NCI-H524 (cell line): ENCODE results near the gene MAPKAPK3.

Source experiments
- DNase-seq, 2 experiments: peaks; one replicate each; lab custom pipeline; 2025; lab: John Stamatoyannopoulos, UW

Gene MAPKAPK3

GRCh38 chr3:50627407-50628051 is 10.6 kb downstream of the MAPKAPK3 start:
- peak; percentile 27 to 33 for DNase-seq

- no peak for DNase-seq
These were observed 11.7 kb downstream of the MAPKAPK3 start for GRCh38 chr3:50628601-50629000.

- DNase-seq, result no peak
These were observed 13.4 kb downstream of the MAPKAPK3 start for GRCh38 chr3:50630394-50630793.

- no peak for DNase-seq
These were observed 13.9 kb downstream of the MAPKAPK3 start for GRCh38 chr3:50630877-50631276.

- DNase-seq, result no peak
These were observed 15.5 kb downstream of the MAPKAPK3 start for GRCh38 chr3:50632450-50632849.

GRCh38 chr3:50633230-50633790 is 16.4 kb downstream of the MAPKAPK3 start:
- no peak for DNase-seq

- DNase-seq, result no peak
These were observed 18.1 kb downstream of the MAPKAPK3 start for GRCh38 chr3:50635066-50635465.

- no peak for DNase-seq
These were observed 20.1 kb downstream of the MAPKAPK3 start for GRCh38 chr3:50637011-50637410.

- DNase-seq, result no peak
These were observed 21.0 kb downstream of the MAPKAPK3 start for GRCh38 chr3:50637945-50638344.

- no peak for DNase-seq
These were observed 22.1 kb downstream of the MAPKAPK3 start for GRCh38 chr3:50639055-50639494.

- no peak for DNase-seq
These were observed 25.4 kb downstream of the MAPKAPK3 start for GRCh38 chr3:50642382-50642781.

GRCh38 chr3:50644561-50644960 is 27.6 kb downstream of the MAPKAPK3 start:
- DNase-seq, result no peak

- DNase-seq, result no peak
These were observed 28.4 kb downstream of the MAPKAPK3 start for GRCh38 chr3:50645378-50645777.

- peak in 1 of 2 experiments; percentile 46 for DNase-seq
These were observed 31.4 kb downstream of the MAPKAPK3 start for GRCh38 chr3:50648313-50648712.

GRCh38 chr3:50648944-50649343 is 32.0 kb downstream of the MAPKAPK3 start:
- no peak for DNase-seq

GRCh38 chr3:50649451-50649931 is 32.5 kb downstream of the MAPKAPK3 start:
- no peak for DNase-seq

- DNase-seq, result no peak
These were observed 33.1 kb downstream of the MAPKAPK3 start for GRCh38 chr3:50650018-50650417.

- peak in 1 of 2 experiments; percentile 37 for DNase-seq
These were observed 34.5 kb downstream of the MAPKAPK3 start for GRCh38 chr3:50651445-50651844.

- no peak for DNase-seq
These were observed 35.1 kb downstream of the MAPKAPK3 start for GRCh38 chr3:50651920-50652529.

GRCh38 chr3:50652709-50653108 is 35.8 kb downstream of the MAPKAPK3 start:
- DNase-seq, result no peak

- DNase-seq, result no peak
These were observed 37.1 kb downstream of the MAPKAPK3 start for GRCh38 chr3:50653937-50654595.

- DNase-seq, result peak; percentile 59 to 71
These were observed 38.3 kb downstream of the MAPKAPK3 start for GRCh38 chr3:50655009-50655830.
